Kidney (tissue), 14 donors: ENCODE results near the gene AUTS2. TPM values are rescaled to one million over a fixed set of nuclear protein-coding genes. Genes with fewer than 3 reads are reported as not detected.
A peak's percentile ranks its signal among the peaks of the same experiment; 100 is the strongest.

ENCODE experiments used
- DNase-seq, 5 donors: peaks; one replicate each; pipeline ENCODE4 v3.0.0-alpha.2; 2013 to 2020
- FAIRE-seq: peaks from 2 replicates; lab custom pipeline; 2012; peaks lifted over from hg19 to GRCh38; lab: Jason Lieb, UNC
- H3K27ac ChIP-seq, 2 donors: one replicate each; pipeline ENCODE4 v1.7.0; 2013; ENCODE audit warnings: low read depth in 2 of 2, low read length in 2 of 2, inconsistent platforms in 1 of 2
- H3K27me3 ChIP-seq: one replicate; pipeline ENCODE4 v1.7.1; 2013; ENCODE audit warnings: low read length, inconsistent platforms; ENCODE audit not compliant: control insufficient read depth, insufficient read depth
- H3K36me3 ChIP-seq, 3 donors: one replicate each; pipeline versions ENCODE4 v1.7.0 to v1.7.1; 2013; ENCODE audit warnings: low read length in 3 of 3, control low read depth in 1 of 3, inconsistent platforms in 1 of 3; ENCODE audit not compliant: insufficient read depth in 3 of 3, control insufficient read depth in 2 of 3
- H3K4me1 ChIP-seq, 3 donors: one replicate each; pipeline versions ENCODE4 v1.7.0 to v1.7.1; 2013; ENCODE audit warnings: low read length in 3 of 3, inconsistent platforms in 1 of 3, low read depth in 1 of 3; ENCODE audit not compliant: control insufficient read depth in 2 of 3, insufficient read depth in 2 of 3
- H3K4me3 ChIP-seq, 3 donors: one replicate each; pipeline versions ENCODE4 v1.7.0 to v1.8.1; 2013; ENCODE audit warnings: low read length in 3 of 3, control low read depth in 1 of 3, inconsistent platforms in 1 of 3
- H3K9ac ChIP-seq, 3 donors: one replicate each; pipeline versions ENCODE4 v1.7.0 to v1.7.1; 2013; ENCODE audit warnings: low read length in 3 of 3, control low read depth in 1 of 3, inconsistent platforms in 1 of 3
- H3K9me3 ChIP-seq, 3 donors: one replicate each; pipeline versions ENCODE4 v1.7.0 to v1.7.1; 2013; ENCODE audit warnings: low read length in 3 of 3, control low read depth in 1 of 3, inconsistent platforms in 1 of 3; ENCODE audit not compliant: control insufficient read depth in 2 of 3, insufficient read depth in 1 of 3
- CTCF ChIP-seq: IDR thresholded peaks from 3 replicates; pipeline ENCODE4 v1.5.1; 2012; ENCODE audit warnings: mild to moderate bottlenecking, moderate library complexity, borderline replicate concordance; ENCODE audit not compliant: insufficient read depth; ENCODE audit errors: extremely low read depth
- intact Hi-C: fragments of 100-400 bp; cut with DNase I; formaldehyde crosslinking; loops from one replicate; pipeline ENCODE4 v1.11.1; 2022
- polyA plus RNA-seq: library from polyadenylated mRNA; stranded (reverse); fragments of 350-450 nt; fragmentation: Illumina TruSeq; extraction: RNeasy Lipid Tissue Mini Kit (QIAGEN cat#74804); gene quantifications from one replicate; pipeline ENCODE4 v1.2.3, GENCODE V29; 2014; ENCODE audit warnings: low read depth, low replicate concordance; ENCODE audit not compliant: insufficient read depth
- total RNA-seq: library from RNA; stranded (reverse); fragmentation: NEBNext Ultra II Directional; extraction: Animal tissue kit (Norgen Biotek cat#: 25700); gene quantifications from one replicate; pipeline ENCODE4 v1.2.1, GENCODE V29; 2021
- donor health status: control.
- donor health status: control.
- donor health status: control.
- donor health status: control.
- donor health status: control.
- donor health status: DM: yes; HTN: yes; CAD: no.
- donor health status: Normal renal cell carcinoma (clear cell type).

AUTS2 gene
- total and polyA plus RNA-seq, 2 donors from 2014 or later: 5.2 to 33.8 TPM

DNA sequence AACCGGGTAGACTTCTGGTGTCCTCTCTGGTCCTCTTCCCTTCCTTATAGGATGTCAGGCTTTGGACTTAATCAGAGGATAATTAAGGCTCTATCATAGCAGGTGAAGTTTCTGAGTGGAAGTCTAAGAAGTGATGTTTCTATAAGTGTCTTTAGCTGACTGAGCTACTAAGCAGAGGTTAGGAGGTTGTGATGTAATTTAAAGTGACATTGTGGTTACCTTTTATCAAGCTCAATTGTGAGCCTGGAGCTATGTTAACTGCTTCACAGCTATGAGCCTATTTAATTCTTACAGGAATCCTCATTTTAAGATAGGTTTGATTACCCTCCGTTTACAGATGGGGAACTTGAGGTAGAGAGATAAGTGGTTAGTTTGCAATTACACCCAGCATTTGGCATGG, 365.1 kb downstream of the AUTS2 start:
- H3K4me3 ChIP-seq: no peak overlapping the region
- H3K9me3 ChIP-seq: no peaks in the 10 kb centered on the region
- no peak for DNase-seq
- no peak for FAIRE-seq
- no peak for TF ChIP-seq CTCF
- no peaks in the 10 kb centered on the region for H3K36me3 ChIP-seq
- H3K9ac ChIP-seq: no peak overlapping the region
- H3K27ac ChIP-seq: no peak overlapping the region
- intact Hi-C loops: no loop called here
- no peaks in the 10 kb centered on the region for H3K27me3 ChIP-seq
- peaks cover 0 to 11% (median 3%) of the 10 kb centered on the region in 3 donors for H3K4me1 ChIP-seq

DNA sequence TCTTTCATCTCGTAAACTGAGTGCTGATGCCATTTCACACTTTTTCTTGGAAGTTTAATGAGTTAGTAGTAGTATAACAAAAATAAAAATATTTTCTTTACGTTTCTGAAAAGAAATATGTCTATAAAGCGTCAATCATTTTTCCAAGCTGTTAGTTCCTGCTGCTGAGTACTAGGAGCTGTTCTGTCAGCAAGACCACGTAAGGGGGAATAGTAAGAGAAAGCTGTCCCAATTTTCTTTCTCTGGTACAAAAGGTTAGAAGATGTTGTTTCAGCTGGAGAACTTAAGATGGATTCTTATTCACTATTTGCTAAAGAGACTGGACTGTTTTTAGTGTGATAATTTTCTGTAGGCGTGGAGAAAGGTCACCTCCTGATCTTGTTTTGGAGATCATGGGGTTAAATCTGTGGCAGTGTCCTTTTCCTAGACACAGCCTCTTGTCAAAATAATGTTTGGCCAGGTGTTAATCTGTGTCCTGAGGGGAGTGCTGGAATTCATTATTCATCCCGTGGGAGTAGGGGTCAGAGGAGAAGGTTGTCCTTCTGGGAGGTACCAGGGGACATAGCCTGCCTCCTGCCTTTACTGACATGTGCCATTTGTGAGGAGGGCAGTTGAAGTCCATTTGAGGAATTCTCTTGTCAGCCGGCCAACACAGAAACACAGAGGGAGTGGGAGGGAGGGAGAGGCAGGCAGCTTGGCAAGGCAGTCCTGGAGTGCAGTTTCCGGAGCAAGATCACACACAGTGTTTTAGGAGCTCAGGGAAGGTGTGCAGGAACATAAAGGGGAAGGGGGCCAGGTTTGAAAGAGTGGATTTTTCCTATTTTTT, 368.7 kb downstream of the AUTS2 start:
- Histone ChIP-seq H3K36me3 (no peaks in the 10 kb centered on the region), H3K4me1 (peaks cover 0 to 11% (median 3%) of the 10 kb centered on the region in 3 donors), H3K27me3 (no peaks in the 10 kb centered on the region), H3K27ac (no peak overlapping the region), H3K9ac (no peak overlapping the region), H3K9me3 (no peaks in the 10 kb centered on the region), H3K4me3 (peak overlapping the region in 2 of 3 donors; percentile 9 to 17)
- FAIRE-seq (no peak), DNase-seq (peak; percentile 29 to 92 (median 83))
- no peak for TF ChIP-seq CTCF
- intact Hi-C loops: no loop called here

- intact Hi-C loops: no loop called here
- Histone ChIP-seq H3K9me3 (no peaks in the 10 kb centered on the region), H3K27ac (no peak overlapping the region), H3K36me3 (no peaks in the 10 kb centered on the region), H3K27me3 (no peaks in the 10 kb centered on the region), H3K4me1 (peaks cover 0 to 8% (median 3%) of the 10 kb centered on the region in 3 donors), H3K4me3 (peak overlapping the region; percentile 9 to 22 (median 17)), H3K9ac (peak overlapping the region in 1 of 3 donors; percentile 17)
- peak in 3 of 5 donors; percentile 42 to 80 (median 74) for DNase-seq
- FAIRE-seq: no peak
- TF ChIP-seq CTCF: no peak
Measured at GRCh38 chr7:69967689-69968450, 369.6 kb downstream of the AUTS2 start.
